Aorta (tissue), 5 donors: ENCODE results near the gene APOC3. TPM values are rescaled to one million over a fixed set of nuclear protein-coding genes. Genes with fewer than 3 reads are reported as not detected.

Experiments
- ATAC-seq: fragments of 200-7000 bp; cut with Tn5 transposase; one replicate; pipeline ENCODE4 v1.9.1; 2022; ENCODE audit warnings: moderate library complexity; ENCODE audit not compliant: low FRiP score
- DNase-seq, 2 donors: peaks; one replicate each; pipeline ENCODE4 v3.0.0-alpha.2; 2020
- H3K27ac ChIP-seq, 2 donors: one replicate each; pipeline ENCODE4 v1.5.1; 2013; ENCODE audit warnings: low read length in 2 of 2, mild to moderate bottlenecking in 2 of 2, moderate library complexity in 2 of 2, control low read depth in 1 of 2, inconsistent platforms in 1 of 2, low read depth in 1 of 2
- H3K27me3 ChIP-seq, 2 donors: one replicate each; pipeline ENCODE4 v1.6.1; 2013; ENCODE audit warnings: control low read depth in 1 of 2, low read length in 1 of 2, mild to moderate bottlenecking in 1 of 2, moderate library complexity in 1 of 2; ENCODE audit not compliant: insufficient read depth in 2 of 2, control insufficient read depth in 1 of 2
- H3K36me3 ChIP-seq, 2 donors: one replicate each; pipeline ENCODE4 v1.6.1; 2013; ENCODE audit warnings: control low read depth in 1 of 2, low read length in 1 of 2, mild to moderate bottlenecking in 1 of 2; ENCODE audit not compliant: insufficient read depth in 2 of 2, control insufficient read depth in 1 of 2
- H3K4me1 ChIP-seq, 2 donors: one replicate each; pipeline ENCODE4 v1.6.1; 2013; ENCODE audit warnings: low read length in 2 of 2, control low read depth in 1 of 2, mild to moderate bottlenecking in 1 of 2, moderate library complexity in 1 of 2; ENCODE audit not compliant: insufficient read depth in 2 of 2, control insufficient read depth in 1 of 2
- H3K4me3 ChIP-seq, 2 donors: one replicate each; pipeline ENCODE4 v1.5.1; 2013; ENCODE audit warnings: low read length in 2 of 2, control low read depth in 1 of 2, mild to moderate bottlenecking in 1 of 2
- H3K9me3 ChIP-seq: one replicate; pipeline ENCODE4 v1.6.1; 2013; ENCODE audit warnings: mild to moderate bottlenecking, low read length; ENCODE audit not compliant: control insufficient read depth
- WGBS, 2 donors: extraction: QIAGEN DNeasy Blood & Tissue Kit; methylation state at CpG; one replicate each; pipeline ENCODE4 v1.1.7; 2013; 5-methylcytosine and 5-hydroxymethylcytosine counted together
- intact Hi-C, 2 donors: fragments of 100-400 bp; cut with DNase I; formaldehyde crosslinking; loops; one replicate each; pipeline versions ENCODE4 v1.14.2 to v1.15.0; 2022
- long read RNA-seq, 2 donors: library from polyadenylated mRNA; unstranded; transcript quantifications; one replicate each; pipeline ENCODE4 v2.0.0, GENCODE V29; 2020 to 2021
- polyA plus RNA-seq, 2 donors: library from polyadenylated mRNA; stranded (reverse); fragments of 200-250 nt; gene quantifications; one replicate each; pipeline ENCODE4 v1.2.3, GENCODE V29; 2013
- total RNA-seq, 2 donors: library from RNA; stranded (reverse); fragmentation: NEBNext Ultra II Directional; extraction: Animal tissue kit (Norgen Biotek cat#: 25700); gene quantifications; one replicate each; pipeline ENCODE4 v1.2.1, GENCODE V29; 2021
- donor health status: healthy with polysubstance abuse.
- donor health status: Bipolar disorder and iron deficiency.
- donor health status: DM: no; HTN: no; CAD: no.
- donor health status: DM: no; HTN: no; CAD: no.
- donor health status: DM: yes; HTN: yes; CAD: no.

The APOC3 gene
- total RNA-seq, result not detected
- 100 to 1,000 TPM in 1 of 2 donors, not detected in 1; 335 TPM for polyA plus RNA-seq
- long read RNA-seq, donor 1, partial matches to known transcripts, result 0 of 1 reads
- long read RNA-seq, donor 1, other reads (novel, unspliced or antisense), result 1 of 1 reads
- long read RNA-seq, donor 2, result 0 reads

GRCh38 chr11:116829525-116830183, at the start of gene APOC3:
Gene APOC3, plus strand, starts transcription at chr11:116829907. Its CDS starts 676 bp downstream, at chr11:116830583.
- intact Hi-C loops, result no loop called here
- no peak for ATAC-seq
- no peak within 1 kb of the TSS for H3K27ac ChIP-seq

GRCh38 chr11:116782728-116783127, 47.0 kb upstream of the APOC3 start:
- Histone ChIP-seq H3K4me1 (peaks cover 0 to 4% of the 10 kb centered on the region in 2 donors), H3K9me3 (no peaks in the 10 kb centered on the region), H3K36me3 (peaks cover 8 to 12% of the 10 kb centered on the region in 2 donors), H3K27me3 (no peaks in the 10 kb centered on the region), H3K4me3 (no peak overlapping the region), H3K27ac (no peak overlapping the region)
- intact Hi-C loops, result no loop called here
- DNase-seq, result no peak
- 88 to 91% methylated on average over 4 of the region's 4 CpGs for WGBS, 2 donors
- ATAC-seq, result no peak

More at GRCh38 chr11:116829525-116830183, at the start of gene APOC3:
- Histone ChIP-seq H3K4me1 (no peaks in the 10 kb centered on the region), H3K4me3 (no peak within 1 kb of the TSS), H3K36me3 (no peaks in the 10 kb centered on the region), H3K27me3 (no peaks in the 10 kb centered on the region), H3K9me3 (no peaks in the 10 kb centered on the region)
- DNase-seq, result no peak
- 72 to 75% methylated on average over 9 of the region's 9 CpGs for WGBS, 2 donors

- Histone ChIP-seq H3K27ac (no peak overlapping the region), H3K4me3 (no peak overlapping the region), H3K36me3 (peaks cover 0 to 8% of the 10 kb centered on the region in 2 donors), H3K4me1 (peaks cover 0 to 4% of the 10 kb centered on the region in 2 donors), H3K9me3 (no peaks in the 10 kb centered on the region), H3K27me3 (no peaks in the 10 kb centered on the region)
- intact Hi-C loops, result loop anchor here (5.0 kb wide), 2 partner anchors 51 to 446 kb away; partner anchors contain the start of genes APOA1 (in 1 of the 2), PCSK7 (in 1 of the 2) and RNF214 (in 1 of the 2)
- WGBS, 2 donors, result 85% methylated on average over 2 of the region's 2 CpGs
- no peak for ATAC-seq
- no peak for DNase-seq
These were observed 43.4 kb upstream of the APOC3 start for GRCh38 chr11:116786326-116786725.

DNA sequence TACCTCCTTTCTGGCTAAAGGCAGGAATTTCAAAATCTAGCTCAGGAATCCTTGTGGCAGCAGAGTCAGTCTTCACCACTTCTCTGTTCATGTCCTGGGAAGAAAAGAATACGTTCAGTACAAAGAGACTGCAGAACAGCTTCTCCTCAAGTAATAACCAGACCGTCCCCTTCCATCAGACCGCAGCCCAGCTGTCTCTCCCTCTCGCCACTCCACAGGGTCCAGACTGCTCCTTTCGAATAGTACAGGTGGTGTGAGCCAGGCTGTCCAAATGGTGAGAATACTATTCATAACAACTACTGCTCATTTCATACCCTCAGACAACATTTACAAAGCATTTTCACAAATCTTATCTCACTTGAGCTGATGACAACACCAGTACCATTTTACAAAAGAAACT, 42.7 kb upstream of the APOC3 start:
- intact Hi-C loops, result loop anchor here (5.0 kb wide), 2 partner anchors 50 to 445 kb away; partner anchors contain the start of genes APOA1 (in 1 of the 2), PCSK7 (in 1 of the 2) and RNF214 (in 1 of the 2)
- H3K9me3 ChIP-seq, result no peaks in the 10 kb centered on the region
- no peaks in the 10 kb centered on the region for H3K27me3 ChIP-seq
- peaks cover 0 to 4% of the 10 kb centered on the region in 2 donors for H3K4me1 ChIP-seq
- peaks cover 0 to 8% of the 10 kb centered on the region in 2 donors for H3K36me3 ChIP-seq
- DNase-seq (no peak), ATAC-seq (no peak)
- 63 to 66% methylated on average over 5 of the region's 5 CpGs for WGBS, 2 donors
- H3K4me3 ChIP-seq, result peak overlapping the region in 1 of 2 donors; percentile 73
- H3K27ac ChIP-seq, result no peak overlapping the region

GRCh38 chr11:116787436-116787785, 42.3 kb upstream of the APOC3 start:
- intact Hi-C loops, result loop anchor here (5.0 kb wide), 2 partner anchors 50 to 445 kb away; partner anchors contain the start of genes APOA1 (in 1 of the 2), PCSK7 (in 1 of the 2) and RNF214 (in 1 of the 2)
- ATAC-seq, result no peak
- H3K4me3 ChIP-seq, result peak overlapping the region; percentile 73 to 80
- no peaks in the 10 kb centered on the region for H3K27me3 ChIP-seq
- peaks cover 0 to 5% of the 10 kb centered on the region in 2 donors for H3K36me3 ChIP-seq
- peaks cover 0 to 4% of the 10 kb centered on the region in 2 donors for H3K4me1 ChIP-seq
- no peaks in the 10 kb centered on the region for H3K9me3 ChIP-seq
- DNase-seq, result no peak
- H3K27ac ChIP-seq, result no peak overlapping the region
- WGBS, 2 donors, result 1% methylated on average over 15 of the region's 15 CpGs

DNA sequence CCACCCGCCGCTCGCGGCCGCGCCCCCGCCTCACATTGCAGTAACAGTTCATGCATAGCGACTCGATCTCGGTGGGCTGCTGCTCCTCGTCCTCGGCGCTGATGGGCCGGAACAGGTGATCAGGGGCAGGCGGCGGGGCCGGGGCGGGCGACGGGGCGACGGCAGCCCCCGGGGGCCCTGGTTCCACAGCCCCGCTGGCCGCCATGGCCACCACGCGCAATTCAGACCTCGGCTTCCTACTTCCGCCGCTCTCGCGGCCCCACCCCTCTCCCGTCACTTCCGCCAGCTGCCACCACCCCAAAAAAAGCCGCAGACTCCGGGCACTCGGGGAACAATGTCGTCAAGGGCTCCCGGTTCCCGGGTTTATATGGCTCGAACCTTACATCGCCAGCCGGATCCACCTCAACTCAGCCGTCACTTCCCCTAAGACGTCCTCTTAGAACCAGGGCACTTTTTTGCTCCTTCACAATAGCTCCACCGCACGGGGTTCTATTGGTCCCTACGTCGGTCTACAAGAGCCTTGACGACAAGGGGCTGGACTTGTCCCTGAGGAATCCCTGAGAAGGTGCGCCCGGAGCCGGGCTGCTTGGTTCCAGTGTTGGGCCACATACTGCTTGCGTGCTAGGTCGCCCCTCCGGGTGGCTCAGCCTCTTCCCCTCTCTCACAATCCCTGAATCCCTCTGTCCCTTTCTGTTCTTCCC, 41.8 kb upstream of the APOC3 start, which contains the start of gene ZPR1:
TSS of gene ZPR1 (minus strand) at position 238 of the 701 bp plus-strand sequence. CDS start at position 205, 33 bp downstream.
- ATAC-seq (peak; percentile 92), DNase-seq (peak; percentile 91 to 95)
- H3K4me3 ChIP-seq, result peak within 1 kb of the TSS; percentile 73 to 80
- peaks cover 0 to 5% of the 10 kb centered on the region in 2 donors for H3K36me3 ChIP-seq
- peaks cover 0 to 4% of the 10 kb centered on the region in 2 donors for H3K4me1 ChIP-seq
- peak within 1 kb of the TSS in 1 of 2 donors; percentile 66 for H3K27ac ChIP-seq
- WGBS, 2 donors, result 0 to 1% methylated on average over 46 to 56 of the region's 56 CpGs
- H3K9me3 ChIP-seq, result no peaks in the 10 kb centered on the region
- H3K27me3 ChIP-seq, result no peaks in the 10 kb centered on the region
- intact Hi-C loops, result loop anchor here (5.0 kb wide), 2 partner anchors 49 to 444 kb away; partner anchors contain the start of genes APOA1 (in 1 of the 2), PCSK7 (in 1 of the 2) and RNF214 (in 1 of the 2)

GRCh38 chr11:116788534-116788933, 41.2 kb upstream of the APOC3 start:
- intact Hi-C loops, result loop anchor here (5.0 kb wide), 2 partner anchors 49 to 444 kb away; partner anchors contain the start of genes APOA1 (in 1 of the 2), PCSK7 (in 1 of the 2) and RNF214 (in 1 of the 2)
- H3K27me3 ChIP-seq, result no peaks in the 10 kb centered on the region
- ATAC-seq (no peak), DNase-seq (no peak)
- H3K27ac ChIP-seq, result peak overlapping the region in 1 of 2 donors; percentile 66
- 65 to 68% methylated on average over 4 of the region's 4 CpGs for WGBS, 2 donors
- peak overlapping the region in 1 of 2 donors; percentile 73 for H3K4me3 ChIP-seq
- no peaks in the 10 kb centered on the region for H3K9me3 ChIP-seq
- H3K4me1 ChIP-seq, result peaks cover 0 to 4% of the 10 kb centered on the region in 2 donors
- H3K36me3 ChIP-seq, result peaks cover 0 to 5% of the 10 kb centered on the region in 2 donors

DNA sequence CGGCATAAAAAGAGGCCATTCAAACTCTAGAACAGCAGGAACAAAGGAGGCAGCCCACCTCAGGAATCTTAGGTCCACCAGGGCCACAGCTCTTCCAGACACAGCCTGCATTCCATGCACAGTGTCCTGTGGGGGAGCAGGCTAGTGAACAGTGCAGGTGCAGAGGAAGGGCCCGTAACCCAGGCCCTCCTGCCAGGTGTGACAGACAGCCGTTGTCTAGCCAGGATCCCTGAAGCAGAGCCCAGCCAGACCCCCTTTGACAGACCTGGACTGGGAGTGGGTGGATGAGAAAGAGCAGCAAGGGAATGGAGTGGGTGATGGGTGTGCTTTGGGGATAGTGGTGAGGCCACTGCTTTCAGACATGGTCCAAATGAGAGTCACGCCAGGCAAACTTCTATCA, 40.7 kb upstream of the APOC3 start:
- Histone ChIP-seq H3K9me3 (no peaks in the 10 kb centered on the region), H3K27ac (no peak overlapping the region), H3K27me3 (no peaks in the 10 kb centered on the region), H3K4me1 (peaks cover 0 to 4% of the 10 kb centered on the region in 2 donors), H3K36me3 (peaks cover 0 to 5% of the 10 kb centered on the region in 2 donors), H3K4me3 (no peak overlapping the region)
- intact Hi-C loops, result loop anchor here (5.0 kb wide), 2 partner anchors 48 to 443 kb away; partner anchors contain the start of genes APOA1 (in 1 of the 2), PCSK7 (in 1 of the 2) and RNF214 (in 1 of the 2)
- 89 to 93% methylated on average over 4 of the region's 4 CpGs for WGBS, 2 donors
- ATAC-seq (no peak), DNase-seq (no peak)
